ENCODE data around the gene TMEM214. TPM values are rescaled to one million over a fixed set of nuclear protein-coding genes. Genes with fewer than 3 reads are reported as not detected.

The TMEM214 gene
- polyA plus RNA-seq, 4 donors = 27.5 to 84.3 (median 39.8) TPM

DNA sequence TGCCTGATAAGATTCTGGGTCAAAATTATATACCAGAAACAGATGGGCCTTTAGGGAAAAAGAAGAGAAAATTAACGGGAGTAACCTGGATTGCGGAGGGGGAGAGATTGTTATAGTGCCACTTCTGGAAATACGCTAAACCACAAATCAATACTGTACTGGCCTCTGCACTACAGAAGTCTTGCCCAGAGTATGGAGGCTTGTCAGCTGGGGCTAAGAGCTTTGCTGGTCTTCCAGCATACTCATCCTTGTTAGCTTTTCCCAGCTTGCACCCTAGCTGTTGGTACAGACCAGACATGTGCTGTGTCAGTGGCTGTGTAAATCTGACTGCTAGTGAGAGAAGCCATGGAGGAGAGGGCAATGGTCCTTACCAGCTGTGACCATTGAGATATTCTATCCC lies 27.6 kb downstream of the TMEM214 start:
- Histone ChIP-seq H3K9me3 (ENCODE audit: control insufficient read depth in 2 of 2, insufficient read depth in 1 of 2, low read depth in 1 of 2, low read length in 1 of 2) (no peaks in the 10 kb centered on the region), H3K4me3 (ENCODE audit: low read depth in 1 of 3, low read length in 3 of 3) (no peak overlapping the region), H3K36me3 (ENCODE audit: control insufficient read depth in 3 of 3, insufficient read depth in 2 of 3, low read depth in 1 of 3, low read length in 3 of 3) (peaks cover 2 to 34% (median 3%) of the 10 kb centered on the region in 3 donors), H3K27ac (ENCODE audit: low read depth in 1 of 3, low read length in 2 of 3) (no peak overlapping the region), H3K27me3 (ENCODE audit: control insufficient read depth in 3 of 3, insufficient read depth in 3 of 3, low read length in 3 of 3) (no peaks in the 10 kb centered on the region), H3K4me1 (ENCODE audit: control insufficient read depth in 3 of 3, insufficient read depth in 2 of 3, low read depth in 1 of 3, low read length in 2 of 3) (no peaks in the 10 kb centered on the region)
- 90 to 93% (median 90%) methylated on average over 3 of the region's 3 CpGs for WGBS, 3 donors
- no peak for DNase-seq
- no peak for FAIRE-seq

DNA sequence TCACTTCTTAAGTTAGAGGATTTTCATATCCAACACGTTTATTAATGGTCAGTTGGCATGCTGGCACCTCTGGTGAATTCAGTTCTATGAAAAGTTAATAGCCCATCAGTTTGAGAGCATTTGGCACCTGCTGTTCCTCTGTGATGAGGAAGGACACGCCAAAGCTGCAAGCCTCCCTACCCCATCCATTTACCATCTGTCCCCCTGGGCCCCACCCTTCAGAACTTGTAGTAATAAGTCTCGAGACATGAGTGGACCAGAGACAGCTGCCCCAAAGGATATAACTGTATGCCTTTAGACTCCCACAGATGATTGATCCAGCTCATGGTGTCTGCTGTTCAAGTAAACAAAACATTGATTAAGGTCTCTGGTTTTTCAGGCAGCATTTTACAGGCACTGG lies 32.4 kb downstream of the TMEM214 start:
- Histone ChIP-seq H3K4me1 (ENCODE audit: control insufficient read depth in 3 of 3, insufficient read depth in 2 of 3, low read depth in 1 of 3, low read length in 2 of 3) (peaks cover under 1 to 6% (median 3%) of the 10 kb centered on the region in 3 donors), H3K9me3 (ENCODE audit: control insufficient read depth in 2 of 2, insufficient read depth in 1 of 2, low read depth in 1 of 2, low read length in 1 of 2) (no peaks in the 10 kb centered on the region), H3K4me3 (ENCODE audit: low read depth in 1 of 3, low read length in 3 of 3) (no peak overlapping the region), H3K36me3 (ENCODE audit: control insufficient read depth in 3 of 3, insufficient read depth in 2 of 3, low read depth in 1 of 3, low read length in 3 of 3) (peaks cover 2 to 41% (median 8%) of the 10 kb centered on the region in 3 donors), H3K27me3 (ENCODE audit: control insufficient read depth in 3 of 3, insufficient read depth in 3 of 3, low read length in 3 of 3) (no peaks in the 10 kb centered on the region), H3K27ac (ENCODE audit: low read depth in 1 of 3, low read length in 2 of 3) (no peak overlapping the region)
- FAIRE-seq (no peak), DNase-seq (no peak)
- WGBS, 3 donors = 68 to 86% (median 71%) methylated on average over 3 of the region's 3 CpGs

DNA sequence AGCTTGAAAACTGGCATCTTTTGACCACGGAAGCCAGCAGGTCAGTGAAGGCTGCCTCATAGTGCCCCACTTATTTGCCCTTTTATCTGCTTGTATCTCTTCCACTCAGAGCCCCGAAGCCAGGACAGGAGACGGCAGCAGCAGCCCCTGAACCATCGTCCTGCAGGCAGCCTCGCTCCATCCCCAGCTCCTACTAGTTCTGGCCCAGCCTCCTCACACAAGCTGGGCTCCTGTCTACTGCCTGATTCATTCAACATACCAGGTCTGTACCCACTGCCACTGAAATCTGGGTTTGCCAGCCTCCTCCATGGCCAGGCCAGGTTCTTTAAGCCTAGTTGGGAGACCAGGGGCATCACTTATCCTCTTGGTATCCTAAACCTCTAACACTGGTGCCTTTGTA lies 34.6 kb downstream of the TMEM214 start:
- Histone ChIP-seq H3K27ac (ENCODE audit: low read depth in 1 of 3, low read length in 2 of 3) (no peak overlapping the region), H3K4me1 (ENCODE audit: control insufficient read depth in 3 of 3, insufficient read depth in 2 of 3, low read depth in 1 of 3, low read length in 2 of 3) (peaks cover 4 to 17% (median 7%) of the 10 kb centered on the region in 3 donors), H3K4me3 (ENCODE audit: low read depth in 1 of 3, low read length in 3 of 3) (no peak overlapping the region), H3K9me3 (ENCODE audit: control insufficient read depth in 2 of 2, insufficient read depth in 1 of 2, low read depth in 1 of 2, low read length in 1 of 2) (no peaks in the 10 kb centered on the region), H3K36me3 (ENCODE audit: control insufficient read depth in 3 of 3, insufficient read depth in 2 of 3, low read depth in 1 of 3, low read length in 3 of 3) (peaks cover 2 to 40% (median 5%) of the 10 kb centered on the region in 3 donors), H3K27me3 (ENCODE audit: control insufficient read depth in 3 of 3, insufficient read depth in 3 of 3, low read length in 3 of 3) (no peaks in the 10 kb centered on the region)
- FAIRE-seq (no peak), DNase-seq (no peak)
- WGBS, 3 donors = 96 to 97% (median 97%) methylated on average over 5 of the region's 5 CpGs

DNA sequence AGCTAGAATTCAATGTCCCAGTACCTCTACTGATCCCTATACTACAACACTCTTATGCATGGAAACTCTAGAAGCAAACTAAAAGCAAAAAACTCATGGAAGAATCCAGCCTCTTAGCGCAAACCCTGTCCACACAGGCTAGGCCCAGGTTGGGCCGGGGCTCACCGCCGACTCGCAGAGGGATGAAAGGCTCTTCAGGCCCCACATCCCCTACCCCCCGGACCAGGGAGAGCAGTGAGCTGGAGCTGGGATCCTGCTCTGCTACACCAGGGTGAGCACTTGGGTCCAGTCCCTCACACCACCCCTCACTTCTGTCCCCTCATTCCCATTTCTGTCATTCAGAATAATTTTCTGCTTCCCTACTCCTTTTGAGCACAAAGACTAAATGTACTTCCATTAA lies 36.7 kb downstream of the TMEM214 start:
- no peak for FAIRE-seq
- DNase-seq = no peak
- H3K27me3 ChIP-seq (ENCODE audit: control insufficient read depth in 3 of 3, insufficient read depth in 3 of 3, low read length in 3 of 3) = no peaks in the 10 kb centered on the region
- H3K9me3 ChIP-seq (ENCODE audit: control insufficient read depth in 2 of 2, insufficient read depth in 1 of 2, low read depth in 1 of 2, low read length in 1 of 2) = no peaks in the 10 kb centered on the region
- no peak overlapping the region for H3K27ac ChIP-seq (ENCODE audit: low read depth in 1 of 3, low read length in 2 of 3)
- 95 to 96% (median 95%) methylated on average over 6 of the region's 6 CpGs for WGBS, 3 donors
- peaks cover 0 to 38% (median 5%) of the 10 kb centered on the region in 3 donors for H3K36me3 ChIP-seq (ENCODE audit: control insufficient read depth in 3 of 3, insufficient read depth in 2 of 3, low read depth in 1 of 3, low read length in 3 of 3)
- H3K4me1 ChIP-seq (ENCODE audit: control insufficient read depth in 3 of 3, insufficient read depth in 2 of 3, low read depth in 1 of 3, low read length in 2 of 3) = peaks cover 4 to 23% (median 7%) of the 10 kb centered on the region in 3 donors
- no peak overlapping the region for H3K4me3 ChIP-seq (ENCODE audit: low read depth in 1 of 3, low read length in 3 of 3)

DNA sequence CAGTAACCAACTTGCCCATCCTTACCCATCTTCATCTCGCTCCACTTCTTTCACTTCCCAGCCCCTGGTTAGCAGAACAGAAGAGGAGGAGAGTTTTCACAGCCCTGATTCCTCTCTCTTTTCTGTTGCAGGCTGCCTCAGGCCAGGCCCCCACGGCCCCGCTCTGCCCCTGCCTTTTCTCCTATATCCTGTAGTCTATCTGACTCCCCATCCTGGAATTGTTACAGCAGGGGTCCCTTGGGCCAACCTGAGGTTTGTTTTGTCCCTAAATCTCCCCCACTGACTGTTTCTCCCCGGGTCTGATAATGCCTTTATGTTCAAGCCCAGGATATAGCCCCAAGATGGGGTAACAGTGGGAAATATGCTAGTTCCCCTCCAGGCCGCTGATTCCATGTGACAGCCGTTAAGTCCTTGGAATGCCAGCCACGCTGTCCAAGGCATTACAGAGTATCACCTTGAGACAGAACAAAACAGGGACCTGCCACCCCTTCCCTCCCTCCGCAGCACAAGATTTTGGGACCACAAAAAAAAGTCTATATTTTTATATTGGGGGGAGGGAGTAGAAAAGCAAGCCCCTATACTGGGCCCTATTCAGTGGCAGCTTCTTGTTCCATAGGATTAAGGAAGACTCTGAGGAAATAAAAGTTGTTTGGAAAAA lies 37.3 kb downstream of the TMEM214 start:
- 83 to 86% (median 84%) methylated on average over 8 of the region's 8 CpGs for WGBS, 3 donors
- H3K36me3 ChIP-seq (ENCODE audit: control insufficient read depth in 3 of 3, insufficient read depth in 2 of 3, low read depth in 1 of 3, low read length in 3 of 3) = peaks cover 0 to 38% (median 5%) of the 10 kb centered on the region in 3 donors
- peaks cover 4 to 23% (median 7%) of the 10 kb centered on the region in 3 donors for H3K4me1 ChIP-seq (ENCODE audit: control insufficient read depth in 3 of 3, insufficient read depth in 2 of 3, low read depth in 1 of 3, low read length in 2 of 3)
- peak overlapping the region in 1 of 3 donors; percentile 96 for H3K27ac ChIP-seq (ENCODE audit: low read depth in 1 of 3, low read length in 2 of 3)
- no peaks in the 10 kb centered on the region for H3K9me3 ChIP-seq (ENCODE audit: control insufficient read depth in 2 of 2, insufficient read depth in 1 of 2, low read depth in 1 of 2, low read length in 1 of 2)
- H3K27me3 ChIP-seq (ENCODE audit: control insufficient read depth in 3 of 3, insufficient read depth in 3 of 3, low read length in 3 of 3) = no peaks in the 10 kb centered on the region
- H3K4me3 ChIP-seq (ENCODE audit: low read depth in 1 of 3, low read length in 3 of 3) = peak overlapping the region in 2 of 3 donors; percentile 78 to 100
- DNase-seq = no peak
- no peak for FAIRE-seq

DNA sequence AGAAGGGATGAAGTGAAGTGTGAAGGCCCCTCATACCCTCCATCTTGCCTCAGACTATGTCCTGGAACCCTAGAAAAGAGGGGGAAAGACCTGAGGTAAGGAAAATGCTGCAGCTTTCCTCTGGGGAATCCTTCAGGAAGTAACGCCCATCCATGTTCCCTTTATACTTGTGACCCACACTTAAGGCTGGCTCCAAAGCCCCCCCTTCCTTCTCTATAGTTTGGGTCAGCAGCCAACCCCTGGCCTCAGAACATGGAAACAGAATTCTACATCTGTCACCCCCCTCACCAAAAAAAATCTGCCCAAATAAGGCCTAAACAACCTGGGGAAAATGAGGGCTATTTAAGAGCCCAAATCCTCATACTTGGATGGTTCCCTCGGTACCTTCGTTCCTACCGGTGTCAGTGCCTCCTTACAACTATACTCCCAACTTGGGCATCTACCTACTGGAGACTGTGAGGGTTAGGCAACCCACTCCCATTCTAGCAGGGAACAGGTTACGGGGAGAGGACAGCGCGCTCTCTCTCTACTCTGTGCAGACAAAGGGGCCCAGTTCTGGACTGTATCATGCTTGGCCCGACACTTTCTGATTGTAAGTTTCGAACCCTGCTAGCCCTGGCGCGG lies 38.0 kb downstream of the TMEM214 start:
- Histone ChIP-seq H3K27me3 (ENCODE audit: control insufficient read depth in 3 of 3, insufficient read depth in 3 of 3, low read length in 3 of 3) (no peaks in the 10 kb centered on the region), H3K9me3 (ENCODE audit: control insufficient read depth in 2 of 2, insufficient read depth in 1 of 2, low read depth in 1 of 2, low read length in 1 of 2) (no peaks in the 10 kb centered on the region), H3K27ac (ENCODE audit: low read depth in 1 of 3, low read length in 2 of 3) (peak overlapping the region; percentile 86 to 96 (median 94)), H3K4me1 (ENCODE audit: control insufficient read depth in 3 of 3, insufficient read depth in 2 of 3, low read depth in 1 of 3, low read length in 2 of 3) (peaks cover 4 to 23% (median 7%) of the 10 kb centered on the region in 3 donors), H3K4me3 (ENCODE audit: low read depth in 1 of 3, low read length in 3 of 3) (peak overlapping the region; percentile 71 to 100 (median 78)), H3K36me3 (ENCODE audit: control insufficient read depth in 3 of 3, insufficient read depth in 2 of 3, low read depth in 1 of 3, low read length in 3 of 3) (peaks cover 0 to 38% (median 5%) of the 10 kb centered on the region in 3 donors)
- 2 to 3% (median 3%) methylated on average over 11 of the region's 11 CpGs for WGBS, 3 donors
- FAIRE-seq = no peak
- no peak for DNase-seq

DNA sequence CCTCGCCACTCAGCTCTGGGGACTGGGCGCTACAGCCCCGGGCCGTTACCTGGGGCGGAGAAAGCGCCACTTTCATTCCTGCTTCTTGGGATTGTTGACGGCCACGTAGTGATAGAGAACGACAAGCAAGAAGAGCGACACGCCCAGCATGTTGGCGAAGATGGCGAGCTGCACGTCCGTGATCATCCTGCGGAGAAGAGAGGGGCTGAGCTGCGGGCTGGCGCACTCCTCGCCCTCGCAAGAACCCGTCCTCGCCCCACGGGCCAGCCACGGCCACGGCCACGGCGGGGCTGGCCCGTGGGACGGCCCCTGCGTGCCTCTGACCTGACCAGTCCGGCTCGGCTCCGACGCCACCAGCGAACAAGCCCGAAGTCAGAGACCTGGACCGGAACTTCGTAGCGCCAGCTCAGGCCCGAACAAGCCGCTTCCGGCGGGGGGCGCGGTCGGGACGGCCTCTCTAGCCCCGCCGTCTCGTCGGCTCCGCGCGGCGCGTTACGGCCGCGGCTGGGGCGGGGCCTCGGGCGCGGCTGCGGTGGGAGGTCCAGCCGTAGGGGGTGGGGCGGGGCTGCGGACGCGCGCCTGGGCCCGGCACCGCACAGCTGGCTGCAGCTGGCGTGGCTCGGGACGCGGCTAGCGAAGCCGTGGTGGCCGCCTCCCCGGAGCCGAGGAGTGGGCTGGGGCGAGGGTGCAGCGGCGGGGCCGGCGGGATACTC lies 38.7 kb downstream of the TMEM214 start, which contains the start of gene OST4:
Gene OST4, minus strand, starts transcription at position 378 of the 713 bp plus-strand sequence.
- H3K27ac ChIP-seq (ENCODE audit: low read depth in 1 of 3, low read length in 2 of 3) = peak within 1 kb of the TSS; percentile 86 to 96 (median 94)
- DNase-seq = peak; percentile 95 to 97
- peaks cover 4 to 23% (median 7%) of the 10 kb centered on the region in 3 donors for H3K4me1 ChIP-seq (ENCODE audit: control insufficient read depth in 3 of 3, insufficient read depth in 2 of 3, low read depth in 1 of 3, low read length in 2 of 3)
- H3K36me3 ChIP-seq (ENCODE audit: control insufficient read depth in 3 of 3, insufficient read depth in 2 of 3, low read depth in 1 of 3, low read length in 3 of 3) = peaks cover 0 to 34% (median 5%) of the 10 kb centered on the region in 3 donors
- peak within 1 kb of the TSS; percentile 71 to 100 (median 78) for H3K4me3 ChIP-seq (ENCODE audit: low read depth in 1 of 3, low read length in 3 of 3)
- FAIRE-seq = no peak
- H3K27me3 ChIP-seq (ENCODE audit: control insufficient read depth in 3 of 3, insufficient read depth in 3 of 3, low read length in 3 of 3) = no peaks in the 10 kb centered on the region
- no peaks in the 10 kb centered on the region for H3K9me3 ChIP-seq (ENCODE audit: control insufficient read depth in 2 of 2, insufficient read depth in 1 of 2, low read depth in 1 of 2, low read length in 1 of 2)
- 0 to 1% (median 0%) methylated on average over 52 to 86 of the region's 86 CpGs for WGBS, 3 donors
